GM13976 (cell line): Measurements from ENCODE around the gene SLAIN2.
"Not testable (repeated sequence)": the region's sequence is repeated elsewhere in the genome, so short reads cannot be mapped to it uniquely, and the experiment has no call there.

Source experiments
- DNase-seq: peaks from one replicate; pipeline ENCODE4 v3.0.0; 2012; ENCODE audit warnings: low spot score
- CTCF ChIP-seq: IDR thresholded peaks from 2 replicates; pipeline ENCODE4 v1.5.1; 2012; ENCODE audit warnings: borderline replicate concordance, mild to moderate bottlenecking; ENCODE audit not compliant: insufficient read depth; ENCODE audit errors: extremely low read depth, missing control alignments, control extremely low read depth
- in situ Hi-C: fragments of 300-500 bp; cut with MboI; formaldehyde crosslinking; loops from one replicate; pipeline ENCODE4 v1.12.0; 2022; ENCODE audit warnings: low sequenced_read_pairs, mixed read lengths, inconsistent platforms; ENCODE audit not compliant: unreplicated experiment

SLAIN2 gene

GRCh38 chr4:48340965-48341775 lies at the start of gene SLAIN2:
SLAIN2 (plus strand) TSS chr4:48341529; CDS start chr4:48341740, 211 bp downstream.
- peak; percentile 98 for DNase-seq
- no peak for TF ChIP-seq CTCF
- in situ Hi-C loops = no loop called here

- DNase-seq, in situ Hi-C loops: not testable (repeated sequence)
These were observed 49.0 kb upstream of the SLAIN2 start for GRCh38 chr4:48292218-48292790.

- in situ Hi-C loops = no loop called here
These were observed 46.2 kb upstream of the SLAIN2 start for GRCh38 chr4:48295116-48295515.

GRCh38 chr4:48296365-48296764 lies 45.0 kb upstream of the SLAIN2 start:
- no peak for DNase-seq
- in situ Hi-C loops = no loop called here
- TF ChIP-seq CTCF = no peak

More at GRCh38 chr4:48295116-48295515, 46.2 kb upstream of the SLAIN2 start:
- no peak for DNase-seq
- TF ChIP-seq CTCF = no peak

- in situ Hi-C loops = no loop called here
- no peak for DNase-seq
- no peak for TF ChIP-seq CTCF
These were observed 44.0 kb upstream of the SLAIN2 start for GRCh38 chr4:48297256-48297846.

GRCh38 chr4:48299560-48299959 lies 41.8 kb upstream of the SLAIN2 start:
- in situ Hi-C loops = no loop called here
- no peak for TF ChIP-seq CTCF
- no peak for DNase-seq

GRCh38 chr4:48300004-48300403 lies 41.3 kb upstream of the SLAIN2 start:
- no peak for DNase-seq
- in situ Hi-C loops = loop anchor here (25.0 kb wide), 2 partner anchors 237 to 662 kb away; no protein-coding TSS in a partner anchor
- TF ChIP-seq CTCF = no peak
